HL-60 (cell line): Measurements from ENCODE around the gene SMAP1.

ENCODE experiments used
- GABPA ChIP-seq: IDR thresholded peaks from 2 replicates; pipeline ENCODE4 v1.6.1; 2012; ENCODE audit warnings: low read depth
- POLR2AphosphoS5 ChIP-seq: IDR thresholded peaks from 2 replicates; pipeline ENCODE4 v1.6.1; 2012; ENCODE audit warnings: low read depth
- SPI1 ChIP-seq: IDR thresholded peaks from 2 replicates; pipeline ENCODE4 v1.6.1; 2012; ENCODE audit warnings: low read depth, mild to moderate bottlenecking, borderline replicate concordance
- TF ChIP-seq, protein P1 (sequence below): IDR thresholded peaks from one replicate; pipeline ENCODE4 v1.5.1; 2011; ENCODE audit warnings: low read length, control low read depth, inconsistent platforms; ENCODE audit not compliant: insufficient read depth
- TF ChIP-seq, protein P2 (sequence below): IDR thresholded peaks from 2 replicates; pipeline ENCODE4 v1.6.1; 2012; ENCODE audit warnings: low read depth; ENCODE audit not compliant: insufficient replicate concordance

DNA sequence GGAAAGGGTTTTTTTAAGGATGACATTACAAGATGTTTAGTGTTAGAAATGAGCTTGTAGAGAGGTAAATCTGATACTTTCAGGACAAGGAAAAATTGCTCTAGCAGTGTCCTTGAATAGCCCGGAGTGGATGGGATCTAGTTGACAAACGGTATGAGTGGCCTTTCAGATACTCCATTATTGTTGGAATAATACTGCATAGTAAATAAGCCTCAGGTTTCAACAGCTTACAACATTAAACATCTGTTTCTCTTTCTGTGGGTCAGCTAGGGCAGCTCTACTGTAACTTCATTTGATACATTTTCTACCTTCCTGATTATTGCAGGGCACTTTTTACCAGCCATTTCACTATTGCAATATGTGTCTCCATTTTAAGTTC lies 171.2 kb downstream of the SMAP1 start:
- TF ChIP-seq, protein P1, sequence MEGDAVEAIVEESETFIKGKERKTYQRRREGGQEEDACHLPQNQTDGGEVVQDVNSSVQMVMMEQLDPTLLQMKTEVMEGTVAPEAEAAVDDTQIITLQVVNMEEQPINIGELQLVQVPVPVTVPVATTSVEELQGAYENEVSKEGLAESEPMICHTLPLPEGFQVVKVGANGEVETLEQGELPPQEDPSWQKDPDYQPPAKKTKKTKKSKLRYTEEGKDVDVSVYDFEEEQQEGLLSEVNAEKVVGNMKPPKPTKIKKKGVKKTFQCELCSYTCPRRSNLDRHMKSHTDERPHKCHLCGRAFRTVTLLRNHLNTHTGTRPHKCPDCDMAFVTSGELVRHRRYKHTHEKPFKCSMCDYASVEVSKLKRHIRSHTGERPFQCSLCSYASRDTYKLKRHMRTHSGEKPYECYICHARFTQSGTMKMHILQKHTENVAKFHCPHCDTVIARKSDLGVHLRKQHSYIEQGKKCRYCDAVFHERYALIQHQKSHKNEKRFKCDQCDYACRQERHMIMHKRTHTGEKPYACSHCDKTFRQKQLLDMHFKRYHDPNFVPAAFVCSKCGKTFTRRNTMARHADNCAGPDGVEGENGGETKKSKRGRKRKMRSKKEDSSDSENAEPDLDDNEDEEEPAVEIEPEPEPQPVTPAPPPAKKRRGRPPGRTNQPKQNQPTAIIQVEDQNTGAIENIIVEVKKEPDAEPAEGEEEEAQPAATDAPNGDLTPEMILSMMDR = no peak
- no peak for TF ChIP-seq POLR2AphosphoS5
- no peak for TF ChIP-seq GABPA
- TF ChIP-seq, protein P2, sequence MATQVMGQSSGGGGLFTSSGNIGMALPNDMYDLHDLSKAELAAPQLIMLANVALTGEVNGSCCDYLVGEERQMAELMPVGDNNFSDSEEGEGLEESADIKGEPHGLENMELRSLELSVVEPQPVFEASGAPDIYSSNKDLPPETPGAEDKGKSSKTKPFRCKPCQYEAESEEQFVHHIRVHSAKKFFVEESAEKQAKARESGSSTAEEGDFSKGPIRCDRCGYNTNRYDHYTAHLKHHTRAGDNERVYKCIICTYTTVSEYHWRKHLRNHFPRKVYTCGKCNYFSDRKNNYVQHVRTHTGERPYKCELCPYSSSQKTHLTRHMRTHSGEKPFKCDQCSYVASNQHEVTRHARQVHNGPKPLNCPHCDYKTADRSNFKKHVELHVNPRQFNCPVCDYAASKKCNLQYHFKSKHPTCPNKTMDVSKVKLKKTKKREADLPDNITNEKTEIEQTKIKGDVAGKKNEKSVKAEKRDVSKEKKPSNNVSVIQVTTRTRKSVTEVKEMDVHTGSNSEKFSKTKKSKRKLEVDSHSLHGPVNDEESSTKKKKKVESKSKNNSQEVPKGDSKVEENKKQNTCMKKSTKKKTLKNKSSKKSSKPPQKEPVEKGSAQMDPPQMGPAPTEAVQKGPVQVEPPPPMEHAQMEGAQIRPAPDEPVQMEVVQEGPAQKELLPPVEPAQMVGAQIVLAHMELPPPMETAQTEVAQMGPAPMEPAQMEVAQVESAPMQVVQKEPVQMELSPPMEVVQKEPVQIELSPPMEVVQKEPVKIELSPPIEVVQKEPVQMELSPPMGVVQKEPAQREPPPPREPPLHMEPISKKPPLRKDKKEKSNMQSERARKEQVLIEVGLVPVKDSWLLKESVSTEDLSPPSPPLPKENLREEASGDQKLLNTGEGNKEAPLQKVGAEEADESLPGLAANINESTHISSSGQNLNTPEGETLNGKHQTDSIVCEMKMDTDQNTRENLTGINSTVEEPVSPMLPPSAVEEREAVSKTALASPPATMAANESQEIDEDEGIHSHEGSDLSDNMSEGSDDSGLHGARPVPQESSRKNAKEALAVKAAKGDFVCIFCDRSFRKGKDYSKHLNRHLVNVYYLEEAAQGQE = no peak
- no peak for TF ChIP-seq SPI1
